ENCODE data around the gene CHCHD3.

DNA sequence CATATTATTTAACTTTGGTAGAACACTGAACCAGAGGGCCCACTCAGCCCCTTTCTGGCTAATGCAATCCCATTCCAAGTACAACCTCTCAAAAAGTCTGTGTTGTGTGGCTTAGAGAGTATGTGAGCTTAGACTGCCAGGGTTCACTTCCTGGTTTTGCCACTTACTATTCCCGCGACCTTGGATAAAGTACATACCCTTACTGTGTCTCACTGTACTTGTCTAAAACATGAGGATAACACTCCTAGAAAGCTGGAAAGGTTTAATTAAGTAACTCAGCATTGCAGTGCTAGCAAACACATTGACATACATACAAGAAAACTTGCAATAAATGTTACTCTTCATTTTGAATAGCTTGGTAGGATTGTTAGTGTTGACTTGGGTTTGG lies 215.8 kb downstream of the CHCHD3 start:
- TF ChIP-seq, protein P1, sequence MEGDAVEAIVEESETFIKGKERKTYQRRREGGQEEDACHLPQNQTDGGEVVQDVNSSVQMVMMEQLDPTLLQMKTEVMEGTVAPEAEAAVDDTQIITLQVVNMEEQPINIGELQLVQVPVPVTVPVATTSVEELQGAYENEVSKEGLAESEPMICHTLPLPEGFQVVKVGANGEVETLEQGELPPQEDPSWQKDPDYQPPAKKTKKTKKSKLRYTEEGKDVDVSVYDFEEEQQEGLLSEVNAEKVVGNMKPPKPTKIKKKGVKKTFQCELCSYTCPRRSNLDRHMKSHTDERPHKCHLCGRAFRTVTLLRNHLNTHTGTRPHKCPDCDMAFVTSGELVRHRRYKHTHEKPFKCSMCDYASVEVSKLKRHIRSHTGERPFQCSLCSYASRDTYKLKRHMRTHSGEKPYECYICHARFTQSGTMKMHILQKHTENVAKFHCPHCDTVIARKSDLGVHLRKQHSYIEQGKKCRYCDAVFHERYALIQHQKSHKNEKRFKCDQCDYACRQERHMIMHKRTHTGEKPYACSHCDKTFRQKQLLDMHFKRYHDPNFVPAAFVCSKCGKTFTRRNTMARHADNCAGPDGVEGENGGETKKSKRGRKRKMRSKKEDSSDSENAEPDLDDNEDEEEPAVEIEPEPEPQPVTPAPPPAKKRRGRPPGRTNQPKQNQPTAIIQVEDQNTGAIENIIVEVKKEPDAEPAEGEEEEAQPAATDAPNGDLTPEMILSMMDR (conservative IDR thresholded peaks at IDR 0.05 in 1 of 2, IDR thresholded peaks at IDR 0.05 in 1 of 2; ENCODE audit: extremely low read depth in 1 of 2, insufficient read depth in 1 of 2, low read depth in 1 of 2, low read length in 2 of 2): no peak
- TF ChIP-seq EZH2 (IDR thresholded peaks at IDR 0.05; ENCODE audit: borderline replicate concordance, low read length): no peak
